ENCODE data around the gene NRG3. TPM values are rescaled to one million over a fixed set of nuclear protein-coding genes. Genes with fewer than 3 reads are reported as not detected.

The NRG3 gene
- total and polyA plus RNA-seq, 2 of the 4 experiments (the other 2 are of a cell fraction), result not detected

- Histone ChIP-seq H3K9me3 (ENCODE audit: control insufficient read depth, insufficient read depth, low read length) (peaks cover 3% of the 10 kb centered on the region), H3K23ac (ENCODE audit: low read depth, low read length) (no peak overlapping the region), H3K14ac (replicated peaks; ENCODE audit: low read depth, low read length) (no peak overlapping the region), H4K20me1 (ENCODE audit: insufficient read depth, low read length) (no peaks in the 10 kb centered on the region), H2AK9ac (replicated peaks; ENCODE audit: low read depth, low read length, poor library complexity) (no peak overlapping the region), H3K4me3 (ENCODE audit: insufficient read depth, low read depth, low read length) (no peak overlapping the region), H2BK120ac (ENCODE audit: low read depth, low read length) (no peak overlapping the region), H4K91ac (ENCODE audit: insufficient read depth, low read depth, low read length) (no peak overlapping the region), H3K9me1 (ENCODE audit: insufficient read depth, low read length) (no peaks in the 10 kb centered on the region), H4K5ac (ENCODE audit: low read depth, low read length) (no peak overlapping the region), H3K56ac (ENCODE audit: extremely low read depth, insufficient read depth, low read length) (no peak overlapping the region), H3K4me2 (ENCODE audit: low read depth, low read length) (no peak overlapping the region), H2AK5ac (ENCODE audit: low read depth, low read length) (no peak overlapping the region), H3K18ac (ENCODE audit: low read depth, low read length) (no peak overlapping the region), H3K36me3 (ENCODE audit: control insufficient read depth, insufficient read depth, low read length) (no peaks in the 10 kb centered on the region), H3K27me3 (ENCODE audit: control insufficient read depth, insufficient read depth, low read length) (no peaks in the 10 kb centered on the region), H3K4me1 (ENCODE audit: control insufficient read depth, insufficient read depth, low read length) (no peaks in the 10 kb centered on the region), H3K4ac (ENCODE audit: low read depth, low read length) (no peak overlapping the region), H2AFZ (replicated peaks; ENCODE audit: low read length, poor library complexity) (no peak overlapping the region), H3K9ac (ENCODE audit: low read depth, low read length) (no peak overlapping the region), H3K79me1 (ENCODE audit: low read depth in 1 of 2, low read length in 2 of 2) (no peaks in the 10 kb centered on the region), H2BK20ac (ENCODE audit: low read depth, low read length) (no peak overlapping the region), H3K27ac (ENCODE audit: insufficient read depth, low read length) (no peak overlapping the region), H4K8ac (ENCODE audit: low read depth in 2 of 2, low read length in 2 of 2) (no peak overlapping the region), H2BK15ac (ENCODE audit: low read depth, low read length) (no peak overlapping the region), H2BK5ac (ENCODE audit: low read depth, low read length, poor library complexity, severe bottlenecking) (no peak overlapping the region)
- no TSS peak for BruUV-seq (replicated peaks)
- no peak for ATAC-seq (ENCODE audit: low read depth)
- WGBS, 2 experiments (ENCODE audit: extremely low coverage in 2 of 2, insufficient read length in 1 of 2), result no CpG with 5 or more reads among the region's 4 CpGs
- in situ Hi-C loops (cut with MboI; ENCODE audit: low sequenced_read_pairs), result no loop called here
- dilution Hi-C loops (cut with HindIII; ENCODE audit: low sequenced_read_pairs, unreplicated experiment), result no loop called here
- CTCF ChIA-PET, result no interaction called here
- TF ChIP-seq SMC3 (IDR thresholded peaks at IDR 0.05; ENCODE audit: low read depth, low read length) (no peak), FOS (IDR thresholded peaks at IDR 0.05; ENCODE audit: low read depth, low read length) (no peak), RAD21 (IDR thresholded peaks at IDR 0.05; ENCODE audit: low read length) (no peak)
- POLR2A ChIA-PET (ENCODE audit: unreplicated experiment), result no interaction called here
- DNase-seq, result no peak
- intact Hi-C loops (cut with micrococcal nuclease), result no loop called here
Measured at GRCh38 chr10:82308641-82309040, 433.6 kb downstream of the NRG3 start.

All from IMR-90 (cell line).